ENCODE measurements around the gene SMG6.

- TF ChIP-seq, protein P1, sequence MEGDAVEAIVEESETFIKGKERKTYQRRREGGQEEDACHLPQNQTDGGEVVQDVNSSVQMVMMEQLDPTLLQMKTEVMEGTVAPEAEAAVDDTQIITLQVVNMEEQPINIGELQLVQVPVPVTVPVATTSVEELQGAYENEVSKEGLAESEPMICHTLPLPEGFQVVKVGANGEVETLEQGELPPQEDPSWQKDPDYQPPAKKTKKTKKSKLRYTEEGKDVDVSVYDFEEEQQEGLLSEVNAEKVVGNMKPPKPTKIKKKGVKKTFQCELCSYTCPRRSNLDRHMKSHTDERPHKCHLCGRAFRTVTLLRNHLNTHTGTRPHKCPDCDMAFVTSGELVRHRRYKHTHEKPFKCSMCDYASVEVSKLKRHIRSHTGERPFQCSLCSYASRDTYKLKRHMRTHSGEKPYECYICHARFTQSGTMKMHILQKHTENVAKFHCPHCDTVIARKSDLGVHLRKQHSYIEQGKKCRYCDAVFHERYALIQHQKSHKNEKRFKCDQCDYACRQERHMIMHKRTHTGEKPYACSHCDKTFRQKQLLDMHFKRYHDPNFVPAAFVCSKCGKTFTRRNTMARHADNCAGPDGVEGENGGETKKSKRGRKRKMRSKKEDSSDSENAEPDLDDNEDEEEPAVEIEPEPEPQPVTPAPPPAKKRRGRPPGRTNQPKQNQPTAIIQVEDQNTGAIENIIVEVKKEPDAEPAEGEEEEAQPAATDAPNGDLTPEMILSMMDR (IDR thresholded peaks at IDR 0.05; ENCODE audit: low read length), result no peak
- no peak for TF ChIP-seq EZH2 (IDR thresholded peaks at IDR 0.05; ENCODE audit: borderline replicate concordance, low read length)
These were observed 65.6 kb downstream of the SMG6 start for GRCh38 chr17:2237950-2238349.

All from OCI-LY1 (cell line).